Fibroblast of skin of right biceps (primary cell): ENCODE data around the gene TTC27.
A peak's percentile ranks its signal among the peaks of the same experiment; 100 is the strongest.
"Not testable (repeated sequence)": the region's sequence is repeated elsewhere in the genome, so short reads cannot be mapped to it uniquely, and the experiment has no call there.

Experiments
- DNase-seq: peaks from one replicate; pipeline ENCODE4 v3.0.0-alpha.2; 2013

TTC27 gene

GRCh38 chr2:32812316-32812715 is 184.5 kb downstream of the TTC27 start:
- peak; percentile 52 for DNase-seq

- no peak for DNase-seq
These were observed 192.2 kb downstream of the TTC27 start for GRCh38 chr2:32820088-32820487.

- no peak for DNase-seq
These were observed 192.9 kb downstream of the TTC27 start for GRCh38 chr2:32820701-32821100.

- no peak for DNase-seq
These were observed 196.4 kb downstream of the TTC27 start for GRCh38 chr2:32824070-32824809.

- DNase-seq: peak; percentile 55
These were observed 197.5 kb downstream of the TTC27 start for GRCh38 chr2:32825291-32825712.

- DNase-seq: no peak
These were observed 202.3 kb downstream of the TTC27 start for GRCh38 chr2:32830196-32830595.

- peak; percentile 81 for DNase-seq
These were observed 205.0 kb downstream of the TTC27 start for GRCh38 chr2:32832821-32833220.

GRCh38 chr2:32833709-32834108 is 205.9 kb downstream of the TTC27 start:
- no peak for DNase-seq

- DNase-seq: no peak
These were observed 207.3 kb downstream of the TTC27 start for GRCh38 chr2:32835148-32835547.

GRCh38 chr2:32836933-32837332 is 209.1 kb downstream of the TTC27 start:
- DNase-seq: no peak

GRCh38 chr2:32838418-32838817 is 210.6 kb downstream of the TTC27 start:
- DNase-seq: no peak

GRCh38 chr2:32838949-32839348 is 211.1 kb downstream of the TTC27 start:
- no peak for DNase-seq

- DNase-seq: no peak
These were observed 214.4 kb downstream of the TTC27 start for GRCh38 chr2:32841931-32842898.

- DNase-seq: no peak
These were observed 215.8 kb downstream of the TTC27 start for GRCh38 chr2:32843699-32844098.

- no peak for DNase-seq
These were observed 216.4 kb downstream of the TTC27 start for GRCh38 chr2:32844253-32844652.

GRCh38 chr2:32846274-32846673 is 218.4 kb downstream of the TTC27 start:
- not testable (repeated sequence) for DNase-seq

GRCh38 chr2:32847734-32848133 is 219.9 kb downstream of the TTC27 start:
- DNase-seq: no peak

GRCh38 chr2:32849456-32850194 is 221.8 kb downstream of the TTC27 start:
- no peak for DNase-seq

- no peak for DNase-seq
These were observed 224.1 kb downstream of the TTC27 start for GRCh38 chr2:32851777-32852439.

GRCh38 chr2:32852856-32853255 is 225.0 kb downstream of the TTC27 start:
- DNase-seq: peak; percentile 90

- DNase-seq: no peak
These were observed 229.0 kb downstream of the TTC27 start for GRCh38 chr2:32856891-32857290.

- DNase-seq: no peak
These were observed 230.9 kb downstream of the TTC27 start for GRCh38 chr2:32858713-32859112.

GRCh38 chr2:32860385-32860784 is 232.5 kb downstream of the TTC27 start:
- no peak for DNase-seq
